RWPE1 (cell line): Measurements from ENCODE around the gene MOCOS.

ENCODE experiments used
- CTCF ChIA-PET: fragments of 350-600 bp; sonication (Branson Sonifier 250); formaldehyde crosslinking; extraction: SDS; loops from one replicate; lab custom pipeline; 2021; lab: Yijun Ruan, JAX
- POLR2A ChIA-PET: fragments of 400-600 bp; formaldehyde crosslinking; extraction: SDS; loops from one replicate; lab custom pipeline; 2020; ENCODE audit warnings: antibody characterized with exemption; ENCODE audit not compliant: low non-redundant PET; lab: Yijun Ruan, JAX
- DNase-seq: peaks from one replicate; pipeline ENCODE4 v3.0.0; 2012; ENCODE audit warnings: low spot score
- H3K27ac ChIP-seq: fragments of 450-650 bp; 2 replicates; pipeline ENCODE4 v1.5.1; 2017
- CTCF ChIP-seq: fragments of 450-650 bp; conservative IDR thresholded peaks from 2 replicates; pipeline ENCODE4 v1.5.1; 2017; ENCODE audit warnings: low read depth, mild to moderate bottlenecking

MOCOS gene

GRCh38 chr18:36197511-36198166 lies 10.3 kb downstream of the MOCOS start:
- ChIA-PET POLR2A (no interaction called here), CTCF (interaction anchor here (0.6 kb wide), 2 partner anchors 78 to 1016 kb away, joined by 3 read pairs; no protein-coding TSS in a partner anchor)
- no peak for TF ChIP-seq CTCF

GRCh38 chr18:36199691-36200295 lies 12.5 kb downstream of the MOCOS start:
- no peak for DNase-seq
- no peak overlapping the region for H3K27ac ChIP-seq
- ChIA-PET CTCF (interaction anchor here (0.7 to 1.1 kb wide), 2 partner anchors 11 to 43 kb away, joined by 3 read pairs; no protein-coding TSS in a partner anchor), POLR2A (no interaction called here)
- TF ChIP-seq CTCF: no peak

More at GRCh38 chr18:36197511-36198166, 10.3 kb downstream of the MOCOS start:
- H3K27ac ChIP-seq: no peak overlapping the region
- no peak for DNase-seq

GRCh38 chr18:36200354-36200771 lies 13.1 kb downstream of the MOCOS start:
- CTCF ChIA-PET: interaction anchor here (1.1 kb wide), 1 partner anchor 43 kb away, joined by 3 read pairs; no protein-coding TSS in a partner anchor
- POLR2A ChIA-PET: no interaction called here
- no peak for DNase-seq
- no peak for TF ChIP-seq CTCF
- no peak overlapping the region for H3K27ac ChIP-seq

GRCh38 chr18:36201765-36202164 lies 14.5 kb downstream of the MOCOS start:
- H3K27ac ChIP-seq: no peak overlapping the region
- no peak for DNase-seq
- POLR2A ChIA-PET: no interaction called here
- CTCF ChIA-PET: no interaction called here
- TF ChIP-seq CTCF: no peak

- TF ChIP-seq CTCF: no peak
- POLR2A ChIA-PET: no interaction called here
- H3K27ac ChIP-seq: no peak overlapping the region
- DNase-seq: no peak
- CTCF ChIA-PET: no interaction called here
Observed at GRCh38 chr18:36203360-36203895, 16.1 kb downstream of the MOCOS start.

GRCh38 chr18:36205166-36205565 lies 17.9 kb downstream of the MOCOS start:
- no peak overlapping the region for H3K27ac ChIP-seq
- ChIA-PET CTCF (no interaction called here), POLR2A (no interaction called here)
- DNase-seq: no peak
- TF ChIP-seq CTCF: no peak
